PC-3 (cell line): ENCODE measurements around the gene RIN2. TPM values are rescaled to one million over a fixed set of nuclear protein-coding genes. Genes with fewer than 3 reads are reported as not detected.

ENCODE experiments used
- ATAC-seq: fragments of 200-7000 bp; cut with Tn5 transposase; 2 replicates; pipeline ENCODE4 v1.9.1; 2020; ENCODE audit warnings: mild to moderate bottlenecking, moderate library complexity
- BruUV-seq: library from RNA; stranded (reverse); fragments of 400-500 nt; replicated peaks from 2 replicates; lab custom pipeline; 2021; lab: Mats Ljungman, UMichigan
- CTCF ChIA-PET: fragments of 300-600 bp; sonication (Branson Sonifier 250); formaldehyde crosslinking; loops from one replicate; lab custom pipeline; 2022; ENCODE audit warnings: antibody characterized with exemption; lab: Charles Lee
- POLR2A ChIA-PET: fragments of 300-600 bp; sonication (Branson Sonifier 250); formaldehyde crosslinking; loops from one replicate; lab custom pipeline; 2022; ENCODE audit warnings: antibody characterized with exemption; ENCODE audit not compliant: unreplicated experiment; lab: Charles Lee
- DNase-seq: peaks from one replicate; pipeline ENCODE4 v3.0.0-alpha.2; 2015
- H2AFZ ChIP-seq: fragments of 300-600 bp; sonication (generic); 2 replicates; pipeline ENCODE4 v1.6.0; 2016; ENCODE audit warnings: antibody characterized with exemption, low read length
- H3F3A ChIP-seq: fragments of 300-600 bp; sonication (generic); one replicate; pipeline ENCODE4 v1.6.0; 2017; ENCODE audit warnings: antibody characterized with exemption, low read length, control low read depth, mild to moderate bottlenecking; ENCODE audit not compliant: unreplicated experiment
- H3K27ac ChIP-seq: fragments of 300-600 bp; sonication (generic); 2 replicates; pipeline ENCODE4 v1.5.1; 2016; ENCODE audit warnings: mild to moderate bottlenecking, low read length
- H3K27me3 ChIP-seq: fragments of 300-600 bp; sonication (generic); 2 replicates; pipeline ENCODE4 v1.6.1; 2016; ENCODE audit warnings: low read length, mixed read lengths
- H3K36me3 ChIP-seq: fragments of 300-600 bp; sonication (generic); 2 replicates; pipeline ENCODE4 v1.6.1; 2016; ENCODE audit warnings: low read depth, mixed run types, low read length, mixed read lengths
- H3K4me1 ChIP-seq: fragments of 300-600 bp; sonication (generic); 2 replicates; pipeline ENCODE4 v1.5.1; 2016; ENCODE audit warnings: low read length; ENCODE audit not compliant: insufficient read depth
- H3K4me2 ChIP-seq: fragments of 300-600 bp; sonication (generic); 2 replicates; pipeline ENCODE4 v1.6.0; 2016; ENCODE audit warnings: low read length
- H3K4me3 ChIP-seq: fragments of 300-600 bp; sonication (generic); 2 replicates; pipeline ENCODE4 v1.5.1; 2016; ENCODE audit warnings: mild to moderate bottlenecking, low read length, mixed read lengths
- H3K79me2 ChIP-seq: fragments of 300-600 bp; sonication (generic); 2 replicates; pipeline ENCODE4 v1.6.1; 2017; ENCODE audit warnings: low read length, mixed read lengths
- H3K9ac ChIP-seq: fragments of 300-600 bp; sonication (generic); 2 replicates; pipeline ENCODE4 v1.6.0; 2016; ENCODE audit warnings: mild to moderate bottlenecking, low read length
- H3K9me2 ChIP-seq: fragments of 300-600 bp; sonication (generic); replicated peaks from 2 replicates; pipeline ENCODE4 v1.6.1; 2016; ENCODE audit warnings: mixed run types, low read length, mixed read lengths
- H3K9me3 ChIP-seq: fragments of 300-600 bp; sonication (generic); 2 replicates; pipeline ENCODE4 v1.6.1; 2016; ENCODE audit warnings: low read length, mixed read lengths
- H4K20me1 ChIP-seq: fragments of 300-600 bp; sonication (generic); 2 replicates; pipeline ENCODE4 v1.6.1; 2016; ENCODE audit warnings: low read length, mixed read lengths
- EZH2 ChIP-seq: fragments of 300-600 bp; sonication (generic); IDR thresholded peaks from one replicate; pipeline ENCODE4 v1.6.1; 2017; ENCODE audit warnings: antibody characterized with exemption, mild to moderate bottlenecking, low read length; ENCODE audit not compliant: unreplicated experiment
- EZH2phosphoT487 ChIP-seq: fragments of 300-600 bp; sonication (generic); IDR thresholded peaks from 2 replicates; pipeline ENCODE4 v1.6.1; 2018; ENCODE audit warnings: mild to moderate bottlenecking, antibody characterized with exemption, low read length, borderline replicate concordance
- intact Hi-C: fragments of 100-400 bp; cut with micrococcal nuclease; formaldehyde crosslinking; loops from 2 replicates; pipeline ENCODE4 v1.9.0; 2023
- total RNA-seq: library from RNA; depleted of rRNA; stranded (reverse); fragments of >200 nt; gene quantifications from 2 replicates; pipeline ENCODE4 v1.2.3, GENCODE V29; 2014
- TF ChIP-seq, protein P1 (sequence below): fragments of 300-600 bp; sonication (generic); conservative IDR thresholded peaks from 2 replicates; pipeline ENCODE4 v1.5.1; 2017; ENCODE audit warnings: antibody characterized with exemption, low read depth, mild to moderate bottlenecking, low read length

RIN2 gene
- total RNA-seq, 1 experiment from 2014 or later, result 69.8 TPM

- Histone ChIP-seq H3K4me1 (peaks cover 18% of the 10 kb centered on the region), H3K4me3 (no peak overlapping the region), H3K4me2 (no peak overlapping the region), H3K9me3 (no peaks in the 10 kb centered on the region), H3K36me3 (no peaks in the 10 kb centered on the region), H3K9me2 (no peaks in the 10 kb centered on the region), H3K9ac (no peak overlapping the region), H4K20me1 (no peaks in the 10 kb centered on the region), H3K27me3 (no peaks in the 10 kb centered on the region), H3K27ac (no peak overlapping the region), H2AFZ (no peak overlapping the region), H3K79me2 (no peaks in the 10 kb centered on the region), H3F3A (no peaks in the 10 kb centered on the region)
- no TSS peak for BruUV-seq
- ATAC-seq, result no peak
- DNase-seq, result no peak
- POLR2A ChIA-PET, result interaction anchor here (0.6 to 0.7 kb wide), 3 partner anchors 59 to 1740 kb away, joined by 5 to 19 read pairs (median 13); no protein-coding TSS in a partner anchor
- CTCF ChIA-PET, result no interaction called here
- intact Hi-C loops, result loop anchor here (2.0 to 5.0 kb wide), 3 partner anchors 13 to 63 kb away; partner anchors contain the start of gene RIN2
- no peak for TF ChIP-seq EZH2phosphoT487
- TF ChIP-seq, protein P1, sequence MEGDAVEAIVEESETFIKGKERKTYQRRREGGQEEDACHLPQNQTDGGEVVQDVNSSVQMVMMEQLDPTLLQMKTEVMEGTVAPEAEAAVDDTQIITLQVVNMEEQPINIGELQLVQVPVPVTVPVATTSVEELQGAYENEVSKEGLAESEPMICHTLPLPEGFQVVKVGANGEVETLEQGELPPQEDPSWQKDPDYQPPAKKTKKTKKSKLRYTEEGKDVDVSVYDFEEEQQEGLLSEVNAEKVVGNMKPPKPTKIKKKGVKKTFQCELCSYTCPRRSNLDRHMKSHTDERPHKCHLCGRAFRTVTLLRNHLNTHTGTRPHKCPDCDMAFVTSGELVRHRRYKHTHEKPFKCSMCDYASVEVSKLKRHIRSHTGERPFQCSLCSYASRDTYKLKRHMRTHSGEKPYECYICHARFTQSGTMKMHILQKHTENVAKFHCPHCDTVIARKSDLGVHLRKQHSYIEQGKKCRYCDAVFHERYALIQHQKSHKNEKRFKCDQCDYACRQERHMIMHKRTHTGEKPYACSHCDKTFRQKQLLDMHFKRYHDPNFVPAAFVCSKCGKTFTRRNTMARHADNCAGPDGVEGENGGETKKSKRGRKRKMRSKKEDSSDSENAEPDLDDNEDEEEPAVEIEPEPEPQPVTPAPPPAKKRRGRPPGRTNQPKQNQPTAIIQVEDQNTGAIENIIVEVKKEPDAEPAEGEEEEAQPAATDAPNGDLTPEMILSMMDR, result no peak
- TF ChIP-seq EZH2, result no peak
Observed at GRCh38 chr20:19713822-19714578, 44.1 kb upstream of the RIN2 start.

- Histone ChIP-seq H3K9me2 (no peaks in the 10 kb centered on the region), H4K20me1 (no peaks in the 10 kb centered on the region), H3F3A (no peaks in the 10 kb centered on the region), H3K4me1 (peaks cover 17% of the 10 kb centered on the region), H3K9ac (no peak overlapping the region), H3K4me2 (no peak overlapping the region), H3K79me2 (no peaks in the 10 kb centered on the region), H3K27me3 (no peaks in the 10 kb centered on the region), H3K27ac (no peak overlapping the region), H3K36me3 (no peaks in the 10 kb centered on the region), H3K9me3 (no peaks in the 10 kb centered on the region), H2AFZ (no peak overlapping the region), H3K4me3 (no peak overlapping the region)
- POLR2A ChIA-PET, result interaction anchor here (0.7 kb wide), 1 partner anchor 1741 kb away, joined by 19 read pairs; no protein-coding TSS in a partner anchor
- intact Hi-C loops, result loop anchor here (5.0 kb wide), 1 partner anchor 63 kb away; no protein-coding TSS in a partner anchor
- no TSS peak for BruUV-seq
- TF ChIP-seq, protein P1, result no peak
- TF ChIP-seq EZH2phosphoT487 (no peak), EZH2 (no peak)
- CTCF ChIA-PET, result no interaction called here
- no peak for DNase-seq
- ATAC-seq, result no peak
Observed at GRCh38 chr20:19714579-19714840, 43.5 kb upstream of the RIN2 start.

- Histone ChIP-seq H3K27ac (no peak overlapping the region), H3K79me2 (no peaks in the 10 kb centered on the region), H3K9me3 (no peaks in the 10 kb centered on the region), H3K4me1 (0 out of 2 replicates have a peak, but pooled peaks cover 5% of the 10 kb centered on the region), H3K4me3 (no peak overlapping the region), H3K4me2 (no peak overlapping the region), H3K27me3 (no peaks in the 10 kb centered on the region), H4K20me1 (no peaks in the 10 kb centered on the region), H3K36me3 (no peaks in the 10 kb centered on the region), H2AFZ (no peak overlapping the region), H3F3A (no peaks in the 10 kb centered on the region), H3K9me2 (no peaks in the 10 kb centered on the region), H3K9ac (no peak overlapping the region)
- no peak for ATAC-seq
- DNase-seq, result no peak
- no TSS peak for BruUV-seq
- ChIA-PET POLR2A (no interaction called here), CTCF (no interaction called here)
- intact Hi-C loops, result no loop called here
- TF ChIP-seq EZH2, result no peak
- TF ChIP-seq, protein P1, result no peak
- no peak for TF ChIP-seq EZH2phosphoT487
Observed at GRCh38 chr20:19715986-19716385, 42.1 kb upstream of the RIN2 start.
